Esophagus squamous epithelium (tissue), 4 donors: ENCODE measurements around the gene MAPKAP1.

ENCODE experiments used
- CTCF ChIP-seq, 6 experiments: fragments of 450-650 bp in 4 of 6; fragments of 200-600 bp in 2 of 6; sonication (generic) in 2 of 6; IDR thresholded peaks; one replicate each; pipeline ENCODE4 v1.5.1; 2016 to 2019; ENCODE audit warnings: antibody characterized with exemption in 6 of 6, mild to moderate bottlenecking in 4 of 6, moderate library complexity in 4 of 6
- POLR2A ChIP-seq, 4 donors: fragments of 450-650 bp; IDR thresholded peaks; one replicate each; pipeline ENCODE4 v1.6.1; 2017; ENCODE audit warnings: antibody characterized with exemption in 4 of 4, mild to moderate bottlenecking in 4 of 4, moderate library complexity in 3 of 4

GRCh38 chr9:125754096-125754495 lies 47.1 kb upstream of the MAPKAP1 start:
- no peak for TF ChIP-seq CTCF (IDR thresholded peaks at IDR 0.05)
- TF ChIP-seq POLR2A (IDR thresholded peaks at IDR 0.05) = no peak
